Activated CD4-positive, alpha-beta memory T cell treated with anti-CD3 and anti-CD28 coated beads, Interleukin-2, amount 10 ng/mL, durations not matched to agents 7 days and 5 days (primary cell): ENCODE results near the gene FILIP1. TPM values are rescaled to one million over a fixed set of nuclear protein-coding genes. Genes with fewer than 3 reads are reported as not detected.
"Not testable (repeated sequence)": the region's sequence is repeated elsewhere in the genome, so short reads cannot be mapped to it uniquely, and the experiment has no call there.

ENCODE experiments used
- CTCF ChIA-PET: fragments of 350-600 bp; sonication (Branson Sonifier 250); formaldehyde crosslinking; loops from one replicate; lab custom pipeline; 2021; ENCODE audit warnings: antibody characterized with exemption, inconsistent platforms; lab: Charles Lee
- POLR2A ChIA-PET: fragments of 350-600 bp; sonication (Branson Sonifier 250); formaldehyde crosslinking; loops from one replicate; lab custom pipeline; 2021; ENCODE audit warnings: antibody characterized with exemption; lab: Charles Lee
- DNase-seq: peaks from one replicate; pipeline ENCODE4 v3.0.0-alpha.2; 2020
- H3K27ac Mint-ChIP-seq: one replicate; pipeline ENCODE4 v1.8.0; 2021; ENCODE audit warnings: mild to moderate bottlenecking, mixed read lengths
- H3K27me3 Mint-ChIP-seq: one replicate; pipeline ENCODE4 v1.8.0; 2021; ENCODE audit warnings: mixed read lengths
- H3K36me3 Mint-ChIP-seq: one replicate; pipeline ENCODE4 v1.8.0; 2021; ENCODE audit warnings: low read depth, mixed read lengths
- H3K4me1 Mint-ChIP-seq: one replicate; pipeline ENCODE4 v1.8.0; 2021; ENCODE audit warnings: mixed read lengths
- H3K4me3 Mint-ChIP-seq: one replicate; pipeline ENCODE4 v1.8.0; 2021; ENCODE audit warnings: mild to moderate bottlenecking, mixed read lengths
- H3K9me3 Mint-ChIP-seq: one replicate; pipeline ENCODE4 v1.8.0; 2021; ENCODE audit warnings: mixed read lengths
- total RNA-seq, 2 experiments: library from RNA; stranded (reverse); gene quantifications; one replicate each; pipeline ENCODE4 v1.2.3, GENCODE V29; 2021

Gene FILIP1
- total RNA-seq, 2 experiments from 2014 or later = not detected

GRCh38 chr6:75467284-75467683 is 26.3 kb downstream of the FILIP1 start:
- CTCF ChIA-PET = no interaction called here
- no peak for DNase-seq

GRCh38 chr6:75466636-75467035 is 27.0 kb downstream of the FILIP1 start:
- CTCF ChIA-PET = no interaction called here

More at GRCh38 chr6:75467284-75467683, 26.3 kb downstream of the FILIP1 start:
- H3K4me1 Mint-ChIP-seq = no peaks in the 10 kb centered on the region
- H3K27me3 Mint-ChIP-seq = peaks cover 8% of the 10 kb centered on the region
- POLR2A ChIA-PET = no interaction called here
- no peaks in the 10 kb centered on the region for H3K36me3 Mint-ChIP-seq
- no peak overlapping the region for H3K27ac Mint-ChIP-seq
- no peak overlapping the region for H3K4me3 Mint-ChIP-seq
- no peaks in the 10 kb centered on the region for H3K9me3 Mint-ChIP-seq

GRCh38 chr6:75463908-75464307 is 29.7 kb downstream of the FILIP1 start:
- no peak overlapping the region for H3K4me3 Mint-ChIP-seq
- POLR2A ChIA-PET = no interaction called here
- H3K4me1 Mint-ChIP-seq = no peaks in the 10 kb centered on the region

More at GRCh38 chr6:75466636-75467035, 27.0 kb downstream of the FILIP1 start:
- no peak for DNase-seq
- Mint-ChIP-seq H3K36me3 (no peaks in the 10 kb centered on the region), H3K9me3 (no peaks in the 10 kb centered on the region), H3K4me1 (no peaks in the 10 kb centered on the region), H3K27me3 (peaks cover 8% of the 10 kb centered on the region), H3K27ac (no peak overlapping the region), H3K4me3 (no peak overlapping the region)
- POLR2A ChIA-PET = no interaction called here

GRCh38 chr6:75463061-75463460 is 30.5 kb downstream of the FILIP1 start:
- H3K36me3 Mint-ChIP-seq = no peaks in the 10 kb centered on the region
- POLR2A ChIA-PET = no interaction called here
- no peaks in the 10 kb centered on the region for H3K9me3 Mint-ChIP-seq
- DNase-seq = no peak
- H3K27me3 Mint-ChIP-seq = peaks cover 3% of the 10 kb centered on the region
- H3K4me1 Mint-ChIP-seq = no peaks in the 10 kb centered on the region
- no peak overlapping the region for H3K27ac Mint-ChIP-seq
- CTCF ChIA-PET = no interaction called here
- no peak overlapping the region for H3K4me3 Mint-ChIP-seq

More at GRCh38 chr6:75463908-75464307, 29.7 kb downstream of the FILIP1 start:
- no peak for DNase-seq
- Mint-ChIP-seq H3K27ac (no peak overlapping the region), H3K27me3 (peaks cover 3% of the 10 kb centered on the region), H3K9me3 (no peaks in the 10 kb centered on the region), H3K36me3 (no peaks in the 10 kb centered on the region)
- CTCF ChIA-PET = no interaction called here

- DNase-seq = no peak
- H3K4me1 Mint-ChIP-seq = no peaks in the 10 kb centered on the region
- H3K36me3 Mint-ChIP-seq = no peaks in the 10 kb centered on the region
- no peak overlapping the region for H3K4me3 Mint-ChIP-seq
- H3K27ac Mint-ChIP-seq = no peak overlapping the region
- H3K27me3 Mint-ChIP-seq = peaks cover 3% of the 10 kb centered on the region
- no peaks in the 10 kb centered on the region for H3K9me3 Mint-ChIP-seq
- ChIA-PET POLR2A (no interaction called here), CTCF (no interaction called here)
Measured at GRCh38 chr6:75460681-75461080, 32.9 kb downstream of the FILIP1 start.

- no peaks in the 10 kb centered on the region for H3K9me3 Mint-ChIP-seq
- CTCF ChIA-PET = no interaction called here
- no peaks in the 10 kb centered on the region for H3K4me1 Mint-ChIP-seq
- H3K27ac Mint-ChIP-seq = no peak overlapping the region
- no peak overlapping the region for H3K4me3 Mint-ChIP-seq
- H3K36me3 Mint-ChIP-seq = no peaks in the 10 kb centered on the region
- POLR2A ChIA-PET = no interaction called here
- DNase-seq = no peak
- H3K27me3 Mint-ChIP-seq = peaks cover 1% of the 10 kb centered on the region
Measured at GRCh38 chr6:75458895-75459294, 34.7 kb downstream of the FILIP1 start.

- Mint-ChIP-seq H3K4me3 (no peak overlapping the region), H3K4me1 (no peaks in the 10 kb centered on the region), H3K27ac (no peak overlapping the region), H3K36me3 (no peaks in the 10 kb centered on the region), H3K27me3 (peaks cover 9% of the 10 kb centered on the region), H3K9me3 (no peaks in the 10 kb centered on the region)
- CTCF ChIA-PET = no interaction called here
- POLR2A ChIA-PET = no interaction called here
- no peak for DNase-seq
Measured at GRCh38 chr6:75450903-75451302, 42.7 kb downstream of the FILIP1 start.

GRCh38 chr6:75449630-75450206 is 43.9 kb downstream of the FILIP1 start:
- Mint-ChIP-seq H3K27ac (no peak overlapping the region), H3K9me3 (no peaks in the 10 kb centered on the region), H3K27me3 (peaks cover 14% of the 10 kb centered on the region), H3K4me3 (no peak overlapping the region), H3K4me1 (no peaks in the 10 kb centered on the region), H3K36me3 (no peaks in the 10 kb centered on the region)
- DNase-seq = no peak
- POLR2A ChIA-PET = no interaction called here
- CTCF ChIA-PET = no interaction called here

- Mint-ChIP-seq H3K27ac (no peak overlapping the region), H3K9me3 (no peaks in the 10 kb centered on the region), H3K4me3 (no peak overlapping the region), H3K36me3 (no peaks in the 10 kb centered on the region), H3K4me1 (no peaks in the 10 kb centered on the region), H3K27me3 (peaks cover 14% of the 10 kb centered on the region)
- DNase-seq = no peak
- CTCF ChIA-PET = no interaction called here
- POLR2A ChIA-PET = no interaction called here
Measured at GRCh38 chr6:75446241-75446880, 47.2 kb downstream of the FILIP1 start.

GRCh38 chr6:75445738-75446137 is 47.9 kb downstream of the FILIP1 start:
- Mint-ChIP-seq H3K27ac (no peak overlapping the region), H3K4me1 (no peaks in the 10 kb centered on the region), H3K36me3 (no peaks in the 10 kb centered on the region), H3K27me3 (peaks cover 14% of the 10 kb centered on the region), H3K9me3 (no peaks in the 10 kb centered on the region), H3K4me3 (no peak overlapping the region)
- POLR2A ChIA-PET = no interaction called here
- no peak for DNase-seq
- CTCF ChIA-PET = no interaction called here

GRCh38 chr6:75444899-75445298 is 48.7 kb downstream of the FILIP1 start:
- DNase-seq = no peak
- Mint-ChIP-seq H3K27me3 (peaks cover 14% of the 10 kb centered on the region), H3K4me1 (no peaks in the 10 kb centered on the region), H3K9me3 (no peaks in the 10 kb centered on the region), H3K36me3 (no peaks in the 10 kb centered on the region), H3K27ac (no peak overlapping the region), H3K4me3 (no peak overlapping the region)
- ChIA-PET CTCF (no interaction called here), POLR2A (no interaction called here)

GRCh38 chr6:75441883-75442282 is 51.7 kb downstream of the FILIP1 start:
- H3K9me3 Mint-ChIP-seq, CTCF ChIA-PET, H3K4me1 Mint-ChIP-seq, H3K36me3 Mint-ChIP-seq, H3K27me3 Mint-ChIP-seq, DNase-seq, POLR2A ChIA-PET, H3K27ac Mint-ChIP-seq, H3K4me3 Mint-ChIP-seq: not testable (repeated sequence)

GRCh38 chr6:75441479-75441878 is 52.1 kb downstream of the FILIP1 start:
- H3K9me3 Mint-ChIP-seq, DNase-seq, H3K27ac Mint-ChIP-seq, H3K27me3 Mint-ChIP-seq, H3K4me1 Mint-ChIP-seq, CTCF ChIA-PET, H3K36me3 Mint-ChIP-seq, POLR2A ChIA-PET, H3K4me3 Mint-ChIP-seq: not testable (repeated sequence)
